ENCODE data around the gene NMS.

Gene NMS

DNA sequence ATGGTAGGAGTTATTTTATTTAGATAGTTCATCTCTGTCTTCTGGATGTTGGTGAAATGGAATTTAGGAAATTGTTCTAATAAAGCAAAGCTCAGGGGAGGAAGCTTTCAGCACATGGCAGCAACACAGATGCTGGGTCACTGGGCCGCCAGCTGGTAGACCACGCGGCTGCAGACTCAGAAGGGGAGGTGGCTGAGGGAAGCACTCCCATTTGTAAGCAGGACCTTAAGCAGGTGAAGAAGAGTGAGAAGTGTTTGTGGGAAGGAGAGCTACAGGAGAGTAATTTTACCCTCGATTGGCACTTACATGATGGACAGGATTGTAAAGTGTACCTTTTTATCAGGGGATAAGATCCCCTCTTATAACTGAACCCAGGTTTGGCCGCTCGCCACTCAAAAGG is 24.4 kb downstream of the NMS start:
- Histone ChIP-seq H3K4me1 (ENCODE audit: control insufficient read depth, insufficient read depth, low read length) (no peaks in the 10 kb centered on the region), H3K27me3 (ENCODE audit: control insufficient read depth, insufficient read depth, low read length) (no peaks in the 10 kb centered on the region), H3K4me3 (ENCODE audit: low read depth, low read length) (no peak overlapping the region), H3K9ac (ENCODE audit: low read depth, low read length) (no peak overlapping the region), H3K9me3 (ENCODE audit: control insufficient read depth, insufficient read depth, low read length) (no peaks in the 10 kb centered on the region), H3K36me3 (ENCODE audit: control insufficient read depth, insufficient read depth, low read length) (no peaks in the 10 kb centered on the region)

DNA sequence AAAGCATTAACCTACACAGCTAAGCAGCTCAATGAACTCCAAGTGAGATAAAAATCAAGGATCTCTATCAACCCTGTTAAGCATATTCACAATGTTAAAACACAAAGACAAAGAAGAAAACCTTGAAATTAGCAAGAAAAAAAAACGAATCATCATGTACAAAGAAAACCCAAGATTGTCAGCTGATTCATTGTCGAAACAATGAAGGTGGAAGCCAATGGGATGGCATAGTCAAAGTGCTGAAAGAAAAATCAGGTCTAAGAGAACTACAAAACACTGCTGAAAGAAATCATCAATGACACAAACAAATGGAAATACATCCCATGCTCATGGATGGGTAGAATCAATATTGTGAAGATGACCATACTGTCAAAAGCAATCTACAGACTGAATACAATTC is 32.5 kb downstream of the NMS start:
- Histone ChIP-seq H3K4me3 (ENCODE audit: low read depth, low read length) (no peak overlapping the region), H3K4me1 (ENCODE audit: control insufficient read depth, insufficient read depth, low read length) (no peaks in the 10 kb centered on the region), H3K27me3 (ENCODE audit: control insufficient read depth, insufficient read depth, low read length) (no peaks in the 10 kb centered on the region), H3K36me3 (ENCODE audit: control insufficient read depth, insufficient read depth, low read length) (no peaks in the 10 kb centered on the region), H3K9ac (ENCODE audit: low read depth, low read length) (no peak overlapping the region), H3K9me3 (ENCODE audit: control insufficient read depth, insufficient read depth, low read length) (no peaks in the 10 kb centered on the region)

DNA sequence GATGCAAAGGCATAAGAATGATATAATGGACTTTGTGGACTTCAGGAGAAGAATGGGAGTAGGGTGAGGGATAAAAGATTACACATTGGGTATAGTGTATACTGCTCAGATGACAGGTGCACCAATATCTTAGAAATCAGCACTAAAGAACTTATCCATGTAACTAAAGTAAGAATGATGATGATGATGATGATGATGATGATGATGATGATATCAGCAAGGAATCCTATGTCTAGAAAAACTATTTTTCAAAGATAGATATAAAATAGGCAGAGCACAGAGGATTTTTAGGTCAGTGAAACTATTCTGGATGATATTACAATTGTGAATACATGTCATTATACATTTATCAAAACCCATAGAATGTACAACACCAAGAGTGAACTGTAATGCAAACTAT is 34.3 kb downstream of the NMS start:
- Histone ChIP-seq H3K36me3 (ENCODE audit: control insufficient read depth, insufficient read depth, low read length) (no peaks in the 10 kb centered on the region), H3K4me1 (ENCODE audit: control insufficient read depth, insufficient read depth, low read length) (no peaks in the 10 kb centered on the region), H3K9ac (ENCODE audit: low read depth, low read length) (no peak overlapping the region), H3K27me3 (ENCODE audit: control insufficient read depth, insufficient read depth, low read length) (no peaks in the 10 kb centered on the region), H3K4me3 (ENCODE audit: low read depth, low read length) (no peak overlapping the region), H3K9me3 (ENCODE audit: control insufficient read depth, insufficient read depth, low read length) (no peaks in the 10 kb centered on the region)

DNA sequence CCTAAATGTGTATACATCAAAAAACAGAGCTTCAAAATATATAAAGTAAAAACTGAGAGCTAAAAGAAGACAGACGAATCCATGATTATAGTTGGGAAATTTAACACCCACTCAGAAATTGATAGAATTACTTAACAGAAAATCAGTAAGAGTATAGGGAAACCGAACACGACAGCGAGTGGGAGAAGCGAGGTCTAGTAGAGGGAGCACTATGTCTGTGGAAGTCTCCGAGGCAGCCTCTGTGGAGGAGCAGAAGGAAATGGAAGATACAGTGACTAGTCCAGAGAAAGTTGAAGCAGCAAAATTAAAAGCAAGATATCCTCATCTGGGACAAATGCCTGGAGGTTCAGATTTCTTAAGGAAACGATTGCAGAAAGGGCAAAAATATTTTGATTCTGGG is 38.8 kb downstream of the NMS start:
- Histone ChIP-seq H3K4me1 (ENCODE audit: control insufficient read depth, insufficient read depth, low read length) (no peaks in the 10 kb centered on the region), H3K36me3 (ENCODE audit: control insufficient read depth, insufficient read depth, low read length) (no peaks in the 10 kb centered on the region), H3K27me3 (ENCODE audit: control insufficient read depth, insufficient read depth, low read length) (no peaks in the 10 kb centered on the region), H3K9ac (ENCODE audit: low read depth, low read length) (no peak overlapping the region), H3K4me3 (ENCODE audit: low read depth, low read length) (no peak overlapping the region), H3K9me3 (ENCODE audit: control insufficient read depth, insufficient read depth, low read length) (no peaks in the 10 kb centered on the region)

DNA sequence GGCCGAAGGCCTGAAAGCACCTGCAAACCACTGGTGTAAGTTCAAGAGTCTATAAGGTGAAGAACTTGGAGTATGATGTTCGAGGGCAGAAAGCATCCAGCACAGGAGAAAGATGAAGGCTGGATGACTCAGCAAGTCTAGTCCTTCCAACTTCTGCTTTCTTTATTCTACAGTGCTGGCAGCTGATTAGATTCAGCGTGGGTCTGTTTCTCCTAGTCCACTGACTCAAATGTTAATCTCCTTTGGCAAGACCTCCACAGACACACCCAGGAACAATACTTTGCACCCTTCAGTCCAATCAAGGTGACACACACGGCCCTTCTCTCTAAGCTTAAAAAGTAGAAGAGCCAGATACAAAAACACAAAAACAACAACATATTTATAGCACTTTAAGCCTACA is 43.4 kb downstream of the NMS start:
- Histone ChIP-seq H3K4me1 (ENCODE audit: control insufficient read depth, insufficient read depth, low read length) (no peaks in the 10 kb centered on the region), H3K36me3 (ENCODE audit: control insufficient read depth, insufficient read depth, low read length) (no peaks in the 10 kb centered on the region), H3K9me3 (ENCODE audit: control insufficient read depth, insufficient read depth, low read length) (no peaks in the 10 kb centered on the region), H3K9ac (ENCODE audit: low read depth, low read length) (no peak overlapping the region), H3K27me3 (ENCODE audit: control insufficient read depth, insufficient read depth, low read length) (no peaks in the 10 kb centered on the region), H3K4me3 (ENCODE audit: low read depth, low read length) (no peak overlapping the region)

DNA sequence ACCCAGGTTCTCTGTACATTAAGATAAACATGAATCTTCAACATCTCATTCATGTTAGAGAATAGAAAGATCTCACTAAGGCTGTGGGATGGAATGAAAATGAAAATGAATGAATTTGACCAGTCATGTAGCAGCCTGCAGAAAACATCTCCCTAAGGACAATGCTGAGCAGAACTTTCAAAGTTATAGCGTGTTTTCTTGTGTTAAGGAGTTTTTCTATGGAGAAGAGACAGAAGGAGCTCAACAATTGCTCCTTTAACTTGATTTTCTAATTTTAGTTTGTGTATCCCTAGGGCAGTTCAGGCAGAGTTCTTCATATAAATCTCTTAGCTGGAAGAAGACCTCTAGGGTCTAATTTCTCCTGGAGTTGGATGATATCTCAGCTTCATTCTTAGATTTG is 47.3 kb downstream of the NMS start:
- no peaks in the 10 kb centered on the region for H3K4me1 ChIP-seq (ENCODE audit: control insufficient read depth, insufficient read depth, low read length)
- no peaks in the 10 kb centered on the region for H3K36me3 ChIP-seq (ENCODE audit: control insufficient read depth, insufficient read depth, low read length)
- no peak overlapping the region for H3K4me3 ChIP-seq (ENCODE audit: low read depth, low read length)
- H3K9me3 ChIP-seq (ENCODE audit: control insufficient read depth, insufficient read depth, low read length) = no peaks in the 10 kb centered on the region
- H3K27me3 ChIP-seq (ENCODE audit: control insufficient read depth, insufficient read depth, low read length) = no peaks in the 10 kb centered on the region
- no peak overlapping the region for H3K9ac ChIP-seq (ENCODE audit: low read depth, low read length)

DNA sequence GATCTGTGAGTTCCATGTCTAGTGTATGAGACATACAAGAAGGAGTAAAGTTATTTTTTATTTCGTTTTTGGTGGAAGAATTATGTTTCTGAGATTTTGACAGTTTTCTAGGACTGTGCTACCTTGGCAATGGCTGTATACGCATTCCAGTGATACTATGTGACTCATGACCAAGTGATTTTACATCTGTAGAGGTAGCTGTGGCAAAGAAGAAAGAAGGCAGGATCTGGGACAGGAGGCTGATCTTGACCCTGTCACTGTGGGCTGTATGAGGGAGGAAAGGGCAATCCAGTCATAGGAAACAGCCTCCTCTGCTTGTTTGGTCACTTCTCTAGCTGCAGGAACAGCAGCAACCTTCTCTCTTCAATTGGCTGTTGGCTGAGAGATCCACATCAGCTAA is 48.5 kb downstream of the NMS start:
- Histone ChIP-seq H3K4me1 (ENCODE audit: control insufficient read depth, insufficient read depth, low read length) (no peaks in the 10 kb centered on the region), H3K9ac (ENCODE audit: low read depth, low read length) (no peak overlapping the region), H3K36me3 (ENCODE audit: control insufficient read depth, insufficient read depth, low read length) (no peaks in the 10 kb centered on the region), H3K9me3 (ENCODE audit: control insufficient read depth, insufficient read depth, low read length) (no peaks in the 10 kb centered on the region), H3K27me3 (ENCODE audit: control insufficient read depth, insufficient read depth, low read length) (no peaks in the 10 kb centered on the region), H3K4me3 (ENCODE audit: low read depth, low read length) (no peak overlapping the region)

DNA sequence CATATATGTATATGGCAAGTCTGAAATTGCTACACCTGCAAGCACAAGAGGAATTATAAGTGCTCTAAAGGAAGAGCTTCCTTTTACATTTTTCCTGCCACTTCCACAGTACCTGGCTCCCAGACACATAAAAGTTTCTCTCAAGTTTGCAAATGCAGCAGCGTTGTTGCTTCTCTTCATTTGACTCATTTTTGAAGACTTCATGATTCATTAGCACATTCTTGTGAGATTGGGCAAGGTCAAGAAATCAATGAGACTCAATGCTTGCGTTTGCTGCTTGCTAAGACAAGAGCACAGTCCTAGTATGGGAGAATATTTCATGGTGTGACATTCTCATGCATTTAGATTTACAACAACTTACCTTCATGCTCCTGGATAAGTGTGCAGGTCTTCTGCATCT is 49.9 kb downstream of the NMS start:
- H3K36me3 ChIP-seq (ENCODE audit: control insufficient read depth, insufficient read depth, low read length) = no peaks in the 10 kb centered on the region
- no peak overlapping the region for H3K9ac ChIP-seq (ENCODE audit: low read depth, low read length)
- no peaks in the 10 kb centered on the region for H3K27me3 ChIP-seq (ENCODE audit: control insufficient read depth, insufficient read depth, low read length)
- no peaks in the 10 kb centered on the region for H3K4me1 ChIP-seq (ENCODE audit: control insufficient read depth, insufficient read depth, low read length)
- no peaks in the 10 kb centered on the region for H3K9me3 ChIP-seq (ENCODE audit: control insufficient read depth, insufficient read depth, low read length)
- H3K4me3 ChIP-seq (ENCODE audit: low read depth, low read length) = no peak overlapping the region

DNA sequence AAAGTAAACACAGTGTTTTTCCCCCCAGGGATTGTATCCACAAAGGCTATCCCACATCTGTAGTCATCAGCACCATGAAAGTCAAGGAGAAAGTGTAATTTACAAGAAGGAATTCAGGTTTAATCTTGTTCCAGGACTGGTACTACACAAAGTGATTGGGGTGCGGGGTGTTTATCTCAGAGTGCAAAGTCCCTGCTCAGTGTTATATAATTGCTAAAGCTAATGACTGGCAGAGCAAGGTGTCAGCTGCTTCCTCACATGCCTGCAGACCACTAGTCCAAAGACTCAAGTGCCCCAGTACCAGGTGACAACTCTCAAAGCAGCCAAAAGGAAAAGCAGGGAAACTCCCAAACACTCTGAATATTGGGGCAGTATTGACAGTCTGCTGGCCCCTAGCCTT is 52.1 kb downstream of the NMS start:
- H3K9ac ChIP-seq (ENCODE audit: low read depth, low read length) = no peak overlapping the region
- no peaks in the 10 kb centered on the region for H3K27me3 ChIP-seq (ENCODE audit: control insufficient read depth, insufficient read depth, low read length)
- no peaks in the 10 kb centered on the region for H3K36me3 ChIP-seq (ENCODE audit: control insufficient read depth, insufficient read depth, low read length)
- no peak overlapping the region for H3K4me3 ChIP-seq (ENCODE audit: low read depth, low read length)
- no peaks in the 10 kb centered on the region for H3K4me1 ChIP-seq (ENCODE audit: control insufficient read depth, insufficient read depth, low read length)
- H3K9me3 ChIP-seq (ENCODE audit: control insufficient read depth, insufficient read depth, low read length) = no peaks in the 10 kb centered on the region

DNA sequence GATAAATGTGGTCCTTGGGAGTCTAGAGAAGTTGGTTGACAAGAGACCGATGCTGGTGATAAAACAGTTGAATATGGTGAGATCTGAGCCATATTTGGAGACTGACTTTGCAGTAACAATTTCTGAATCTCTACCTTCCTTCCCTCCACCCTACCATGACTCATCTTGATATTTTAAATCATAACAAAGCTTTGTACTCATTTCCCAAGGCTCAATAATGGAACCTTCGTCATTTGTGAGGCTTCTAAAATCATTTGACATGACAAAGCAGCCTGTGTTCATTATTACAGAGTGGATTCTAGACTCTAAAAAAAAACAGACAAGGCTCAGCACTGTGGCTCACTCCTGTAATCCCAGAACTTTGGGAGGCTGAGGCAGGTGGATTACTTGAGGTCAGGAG is 54.0 kb downstream of the NMS start:
- Histone ChIP-seq H3K4me3 (ENCODE audit: low read depth, low read length) (no peak overlapping the region), H3K9ac (ENCODE audit: low read depth, low read length) (no peak overlapping the region), H3K36me3 (ENCODE audit: control insufficient read depth, insufficient read depth, low read length) (no peaks in the 10 kb centered on the region), H3K9me3 (ENCODE audit: control insufficient read depth, insufficient read depth, low read length) (no peaks in the 10 kb centered on the region), H3K27me3 (ENCODE audit: control insufficient read depth, insufficient read depth, low read length) (no peaks in the 10 kb centered on the region), H3K4me1 (ENCODE audit: control insufficient read depth, insufficient read depth, low read length) (no peaks in the 10 kb centered on the region)

DNA sequence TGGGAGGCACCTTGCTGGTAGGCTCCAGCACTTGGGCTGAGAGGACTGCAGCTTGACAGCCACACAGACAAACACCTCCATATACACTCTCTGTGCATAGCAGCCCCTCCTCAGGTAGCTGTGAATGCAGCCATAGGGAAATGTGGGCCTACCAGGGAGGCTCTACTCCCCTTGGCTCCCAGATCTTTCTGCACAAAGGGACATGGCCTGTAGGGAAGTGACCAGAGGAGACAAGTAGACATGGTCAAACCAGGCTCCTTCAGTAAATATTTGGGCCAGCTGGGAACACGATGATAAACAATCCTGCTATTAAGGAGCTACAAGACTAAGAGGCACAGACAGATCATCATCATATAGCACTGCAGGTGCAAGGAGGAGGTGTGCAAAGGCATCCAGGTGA is 56.6 kb downstream of the NMS start:
- no peaks in the 10 kb centered on the region for H3K4me1 ChIP-seq (ENCODE audit: control insufficient read depth, insufficient read depth, low read length)
- no peaks in the 10 kb centered on the region for H3K9me3 ChIP-seq (ENCODE audit: control insufficient read depth, insufficient read depth, low read length)
- no peaks in the 10 kb centered on the region for H3K27me3 ChIP-seq (ENCODE audit: control insufficient read depth, insufficient read depth, low read length)
- H3K9ac ChIP-seq (ENCODE audit: low read depth, low read length) = no peak overlapping the region
- no peaks in the 10 kb centered on the region for H3K36me3 ChIP-seq (ENCODE audit: control insufficient read depth, insufficient read depth, low read length)
- no peak overlapping the region for H3K4me3 ChIP-seq (ENCODE audit: low read depth, low read length)

DNA sequence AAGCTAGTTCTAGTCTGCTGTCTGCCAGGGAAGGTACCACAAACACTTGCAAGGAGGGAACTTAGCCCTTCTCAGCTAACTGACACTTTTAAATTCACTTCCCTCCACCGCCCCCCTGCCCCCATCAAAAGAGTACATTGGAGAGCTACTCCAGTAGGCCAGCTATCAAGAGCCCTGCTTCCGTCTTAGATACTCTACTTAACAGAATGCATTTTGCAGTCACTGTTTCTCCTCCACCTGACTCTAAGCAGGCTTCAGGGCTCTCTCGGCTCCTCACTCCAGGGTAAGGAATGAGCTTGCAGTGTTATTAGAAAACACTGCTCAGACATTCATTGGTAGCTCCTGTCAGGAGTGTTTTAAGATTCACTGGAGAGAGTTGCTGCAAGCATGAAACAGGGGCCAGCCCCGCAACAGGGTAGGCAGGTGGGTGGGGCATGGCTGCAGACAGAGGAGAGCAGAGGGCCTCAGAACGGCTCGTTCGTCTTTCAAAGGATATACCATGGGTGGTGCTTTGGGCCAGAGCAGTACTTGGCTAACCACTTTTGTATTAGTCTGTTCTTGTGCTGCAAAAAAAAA is 57.2 kb downstream of the NMS start:
- H3K4me1 ChIP-seq (ENCODE audit: control insufficient read depth, insufficient read depth, low read length) = no peaks in the 10 kb centered on the region
- no peaks in the 10 kb centered on the region for H3K36me3 ChIP-seq (ENCODE audit: control insufficient read depth, insufficient read depth, low read length)
- no peak overlapping the region for H3K9ac ChIP-seq (ENCODE audit: low read depth, low read length)
- no peaks in the 10 kb centered on the region for H3K9me3 ChIP-seq (ENCODE audit: control insufficient read depth, insufficient read depth, low read length)
- no peaks in the 10 kb centered on the region for H3K27me3 ChIP-seq (ENCODE audit: control insufficient read depth, insufficient read depth, low read length)
- H3K4me3 ChIP-seq (ENCODE audit: low read depth, low read length) = no peak overlapping the region

DNA sequence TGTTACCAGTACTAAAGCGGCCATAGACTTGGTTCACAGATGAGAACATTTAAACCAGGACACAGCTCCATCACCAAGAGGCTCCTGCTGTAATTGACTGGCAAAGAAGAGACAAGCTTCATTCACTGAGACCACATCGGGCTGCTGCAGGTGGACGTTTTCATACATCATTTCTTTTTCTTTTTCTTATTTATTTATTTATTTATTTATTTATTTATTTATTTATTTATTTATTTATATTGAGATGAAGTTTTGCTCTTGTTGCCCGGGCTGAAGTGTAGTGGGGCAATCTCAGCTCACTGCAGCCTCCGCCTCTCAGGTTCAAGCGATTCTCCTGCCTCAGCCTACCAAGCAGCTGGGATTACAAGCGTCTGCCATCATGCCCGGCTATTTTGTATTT is 58.9 kb downstream of the NMS start:
- Histone ChIP-seq H3K9me3 (ENCODE audit: control insufficient read depth, insufficient read depth, low read length) (no peaks in the 10 kb centered on the region), H3K9ac (ENCODE audit: low read depth, low read length) (no peak overlapping the region), H3K4me1 (ENCODE audit: control insufficient read depth, insufficient read depth, low read length) (no peaks in the 10 kb centered on the region), H3K4me3 (ENCODE audit: low read depth, low read length) (no peak overlapping the region), H3K36me3 (ENCODE audit: control insufficient read depth, insufficient read depth, low read length) (no peaks in the 10 kb centered on the region), H3K27me3 (ENCODE audit: control insufficient read depth, insufficient read depth, low read length) (no peaks in the 10 kb centered on the region)

All from iPS-15b (cell line).